H9 (cell line): ENCODE data around the gene KPTN. TPM values are rescaled to one million over a fixed set of nuclear protein-coding genes. Genes with fewer than 3 reads are reported as not detected.

ENCODE experiments used
- DNase-seq: peaks from one replicate; pipeline ENCODE4 v3.0.0-alpha.2; 2017
- H2AFZ ChIP-seq: one replicate; pipeline ENCODE4 v1.6.1; 2013; ENCODE audit warnings: mild to moderate bottlenecking, low read length, control low read depth, moderate library complexity
- H2AK5ac ChIP-seq: 2 replicates; pipeline ENCODE4 v1.6.1; 2013; ENCODE audit warnings: low read length, control low read depth, mixed read lengths; ENCODE audit not compliant: insufficient read length
- H2BK120ac ChIP-seq: one replicate; pipeline ENCODE4 v1.6.1; 2013; ENCODE audit warnings: low read depth, mild to moderate bottlenecking, low read length, control low read depth, inconsistent platforms; ENCODE audit not compliant: poor library complexity, severe bottlenecking
- H2BK12ac ChIP-seq: 2 replicates; pipeline ENCODE4 v1.6.1; 2013; ENCODE audit warnings: low read length, control low read depth, mixed read lengths, low read depth; ENCODE audit not compliant: insufficient read length
- H2BK15ac ChIP-seq: 2 replicates; pipeline ENCODE4 v1.6.1; 2013; ENCODE audit warnings: low read depth, low read length, control low read depth
- H2BK20ac ChIP-seq: one replicate; pipeline ENCODE4 v1.6.1; 2013; ENCODE audit warnings: low read depth, mild to moderate bottlenecking, low read length, control low read depth, inconsistent platforms; ENCODE audit not compliant: poor library complexity, severe bottlenecking
- H2BK5ac ChIP-seq: 2 replicates; pipeline ENCODE4 v1.6.1; 2013; ENCODE audit warnings: low read length, control low read depth, mixed read lengths; ENCODE audit not compliant: insufficient read length
- H3K14ac ChIP-seq: 2 replicates; pipeline ENCODE4 v1.6.1; 2013; ENCODE audit warnings: low read length, control low read depth; ENCODE audit not compliant: insufficient read depth
- H3K18ac ChIP-seq: 2 replicates; pipeline ENCODE4 v1.6.1; 2013; ENCODE audit warnings: low read depth, mild to moderate bottlenecking, mixed read lengths, low read length, control low read depth; ENCODE audit not compliant: insufficient read length
- H3K23ac ChIP-seq: 2 replicates; pipeline ENCODE4 v1.6.1; 2013; ENCODE audit warnings: low read length, control low read depth, mixed read lengths, low read depth; ENCODE audit not compliant: insufficient read length
- H3K23me2 ChIP-seq: 2 replicates; pipeline ENCODE4 v1.6.1; 2013; ENCODE audit warnings: low read depth, mild to moderate bottlenecking, mixed read lengths, low read length, control low read depth; ENCODE audit not compliant: insufficient read length, poor library complexity, severe bottlenecking
- H3K27ac ChIP-seq: 2 replicates; pipeline ENCODE4 v1.5.1; 2013; ENCODE audit warnings: low read length, control low read depth, mixed read lengths, low read depth; ENCODE audit not compliant: insufficient read length
- H3K27me3 ChIP-seq: 2 replicates; pipeline ENCODE4 v1.6.1; 2013; ENCODE audit warnings: low read length, control low read depth, inconsistent platforms; ENCODE audit not compliant: insufficient read depth
- H3K4ac ChIP-seq: 2 replicates; pipeline ENCODE4 v1.6.1; 2013; ENCODE audit warnings: low read depth, mild to moderate bottlenecking, control low read depth, inconsistent platforms, low read length, moderate library complexity
- H3K4me1 ChIP-seq: 2 replicates; pipeline ENCODE4 v1.6.1; 2013; ENCODE audit warnings: low read length, control low read depth, inconsistent platforms; ENCODE audit not compliant: insufficient read depth
- H3K4me2 ChIP-seq: 2 replicates; pipeline ENCODE4 v1.6.1; 2013; ENCODE audit warnings: low read length, control low read depth, mixed read lengths; ENCODE audit not compliant: insufficient read length, insufficient read depth
- H3K56ac ChIP-seq: 2 replicates; pipeline ENCODE4 v1.6.1; 2013; ENCODE audit warnings: low read depth, mild to moderate bottlenecking, mixed read lengths, low read length, control low read depth; ENCODE audit not compliant: insufficient read length
- H3K79me1 ChIP-seq: 2 replicates; pipeline ENCODE4 v1.6.1; 2013; ENCODE audit warnings: low read depth, mild to moderate bottlenecking, moderate library complexity, low read length, control low read depth, inconsistent platforms; ENCODE audit not compliant: insufficient read depth, poor library complexity, severe bottlenecking
- H3K79me2 ChIP-seq: 2 replicates; pipeline ENCODE4 v1.6.1; 2013; ENCODE audit warnings: low read length, control low read depth, inconsistent platforms; ENCODE audit not compliant: insufficient read depth
- H3K9ac ChIP-seq: 2 replicates; pipeline ENCODE4 v1.6.1; 2013; ENCODE audit warnings: low read length, control low read depth, mixed read lengths; ENCODE audit not compliant: insufficient read length; ENCODE audit errors: extremely low read depth
- H3K9me3 ChIP-seq: one replicate; pipeline ENCODE4 v1.6.1; 2013; ENCODE audit warnings: low read depth, low read length, inconsistent platforms; ENCODE audit not compliant: control insufficient read depth
- H3T11ph ChIP-seq: one replicate; pipeline ENCODE4 v1.6.1; 2013; ENCODE audit warnings: mild to moderate bottlenecking, low read length, control low read depth, inconsistent platforms
- H4K20me1 ChIP-seq: one replicate; pipeline ENCODE4 v1.6.1; 2013; ENCODE audit not compliant: control insufficient read depth, insufficient read length, insufficient read depth
- H4K5ac ChIP-seq: 2 replicates; pipeline ENCODE4 v1.6.1; 2013; ENCODE audit warnings: low read depth, mild to moderate bottlenecking, mixed read lengths, low read length, control low read depth; ENCODE audit not compliant: insufficient read length
- H4K8ac ChIP-seq: replicated peaks from 2 replicates; pipeline ENCODE4 v1.6.1; 2013; ENCODE audit warnings: low read length, control low read depth, mixed read lengths, low read depth; ENCODE audit not compliant: insufficient read length
- H4K91ac ChIP-seq: 2 replicates; pipeline ENCODE4 v1.6.1; 2013; ENCODE audit warnings: low read depth, mild to moderate bottlenecking, moderate library complexity, mixed read lengths, low read length, control low read depth; ENCODE audit not compliant: insufficient read length
- H3K27ac Mint-ChIP-seq, 3 experiments: 2 replicates in 2 of 3; 3 replicates in 1 of 3; pipeline ENCODE4 v1.8.0; 2020 to 2021; ENCODE audit warnings: mixed read lengths in 3 of 3, mild to moderate bottlenecking in 1 of 3, moderate library complexity in 1 of 3
- H3K27me3 Mint-ChIP-seq: 2 replicates; pipeline ENCODE4 v1.8.0; 2021; ENCODE audit warnings: low read depth, mild to moderate bottlenecking, moderate library complexity, mixed read lengths
- H3K36me3 Mint-ChIP-seq, 3 experiments: 2 replicates in 2 of 3; 3 replicates in 1 of 3; pipeline ENCODE4 v1.8.0; 2020 to 2021; ENCODE audit warnings: low read depth in 3 of 3, mixed read lengths in 3 of 3; ENCODE audit not compliant: insufficient read depth in 1 of 3
- H3K4me1 Mint-ChIP-seq, 2 experiments: 2 replicates each; pipeline ENCODE4 v1.8.0; 2020; ENCODE audit warnings: mixed read lengths in 2 of 2
- H3K4me3 Mint-ChIP-seq, 2 experiments: 2 replicates in 1 of 2; 3 replicates in 1 of 2; pipeline ENCODE4 v1.8.0; 2020 to 2021; ENCODE audit warnings: mild to moderate bottlenecking in 2 of 2, mixed read lengths in 2 of 2, moderate library complexity in 1 of 2
- H3K9me3 Mint-ChIP-seq, 2 experiments: 2 replicates in 1 of 2; 3 replicates in 1 of 2; pipeline ENCODE4 v1.8.0; 2020; ENCODE audit warnings: mild to moderate bottlenecking in 2 of 2, mixed read lengths in 2 of 2, moderate library complexity in 1 of 2
- CTCF ChIP-seq: fragments of 200-600 bp; sonication (generic); conservative IDR thresholded peaks from 3 replicates; pipeline ENCODE4 v1.8.0; 2021; ENCODE audit warnings: antibody characterized with exemption, mild to moderate bottlenecking
- total RNA-seq: library from RNA; stranded (reverse); gene quantifications from 2 replicates; pipeline ENCODE4 v1.2.1, GENCODE V29; 2021

Gene KPTN
- total RNA-seq, 1 experiment from 2014 or later = 35.4 TPM

GRCh38 chr19:47432499-47432898, 51.5 kb downstream of the KPTN start:
- Histone ChIP-seq H2AFZ (no peak overlapping the region), H4K20me1 (no peaks in the 10 kb centered on the region), H3K23me2 (peaks cover 19% of the 10 kb centered on the region), H2AK5ac (no peak overlapping the region), H3K23ac (no peak overlapping the region), H2BK20ac (no peak overlapping the region), H3K79me1 (no peaks in the 10 kb centered on the region), H2BK120ac (no peak overlapping the region), H3K56ac (no peak overlapping the region), H3K4me1 (no peaks in the 10 kb centered on the region), H3K9ac (no peak overlapping the region), H3K14ac (no peak overlapping the region), H4K91ac (no peak overlapping the region), H4K5ac (no peak overlapping the region), H4K8ac (no peak overlapping the region), H3T11ph (no peak overlapping the region), H2BK15ac (no peak overlapping the region), H3K79me2 (no peaks in the 10 kb centered on the region), H3K27ac (no peak overlapping the region), H2BK12ac (no peak overlapping the region), H3K4ac (no peak overlapping the region), H3K27me3 (no peaks in the 10 kb centered on the region), H3K9me3 (no peaks in the 10 kb centered on the region), H3K18ac (no peak overlapping the region), H2BK5ac (no peak overlapping the region), H3K4me2 (no peak overlapping the region)
- Mint-ChIP-seq H3K36me3 (no peaks in the 10 kb centered on the region; a peak in 1 of 7 replicates), H3K4me1 (peaks cover 9 to 20% of the 10 kb centered on the region in 2 experiments), H3K27me3 (peaks cover 18% of the 10 kb centered on the region), H3K9me3 (no peaks in the 10 kb centered on the region; a peak in 1 of 5 replicates), H3K4me3 (no peak overlapping the region), H3K27ac (no peak overlapping the region)
- TF ChIP-seq CTCF = no peak
- DNase-seq = no peak
